ENCODE results near the gene ZFYVE28.

DNA sequence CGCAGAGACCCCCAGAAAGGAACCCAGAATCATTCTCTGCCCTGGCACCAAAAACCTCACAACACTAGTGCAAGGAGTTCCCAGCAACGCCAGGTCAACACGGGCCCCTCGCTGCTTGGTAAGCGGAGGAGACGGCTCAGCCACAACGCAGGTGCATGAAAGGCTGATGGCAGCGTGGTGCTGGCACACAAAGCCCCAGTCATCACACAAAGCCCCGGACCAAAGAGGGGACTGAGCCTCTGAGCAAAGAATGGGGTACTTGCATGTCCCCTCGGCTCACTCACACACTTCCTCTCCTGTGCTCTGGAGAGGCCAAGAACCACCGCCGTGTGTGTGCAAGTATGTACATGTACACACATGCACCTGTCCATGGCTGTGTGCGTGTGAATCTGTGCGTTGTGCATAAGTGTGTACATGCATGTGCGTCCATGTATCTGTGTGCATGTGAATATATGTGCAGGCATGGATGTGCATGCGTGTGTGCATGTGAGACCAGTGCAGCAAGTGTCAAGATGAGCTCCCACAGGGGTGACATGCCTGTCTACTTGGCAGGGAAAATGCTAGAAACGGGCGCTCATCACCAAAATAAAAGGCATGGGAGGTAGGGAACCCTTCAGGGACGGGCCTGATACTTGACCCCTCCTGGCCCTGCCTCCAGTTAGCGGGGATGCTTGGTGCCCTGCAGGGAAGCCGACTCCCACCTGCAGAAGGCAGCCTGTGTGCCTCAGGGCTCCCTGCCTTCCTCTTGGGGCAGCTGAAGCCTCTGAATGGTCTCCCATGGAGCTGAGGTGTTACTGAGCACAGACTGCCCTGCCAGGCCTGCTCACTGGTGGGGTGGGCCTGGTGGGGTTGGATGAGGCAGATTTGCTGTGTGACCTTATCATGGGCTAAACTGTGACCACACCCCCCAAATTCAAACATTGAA, 60.4 kb downstream of the ZFYVE28 start:
- TF ChIP-seq, protein P1, sequence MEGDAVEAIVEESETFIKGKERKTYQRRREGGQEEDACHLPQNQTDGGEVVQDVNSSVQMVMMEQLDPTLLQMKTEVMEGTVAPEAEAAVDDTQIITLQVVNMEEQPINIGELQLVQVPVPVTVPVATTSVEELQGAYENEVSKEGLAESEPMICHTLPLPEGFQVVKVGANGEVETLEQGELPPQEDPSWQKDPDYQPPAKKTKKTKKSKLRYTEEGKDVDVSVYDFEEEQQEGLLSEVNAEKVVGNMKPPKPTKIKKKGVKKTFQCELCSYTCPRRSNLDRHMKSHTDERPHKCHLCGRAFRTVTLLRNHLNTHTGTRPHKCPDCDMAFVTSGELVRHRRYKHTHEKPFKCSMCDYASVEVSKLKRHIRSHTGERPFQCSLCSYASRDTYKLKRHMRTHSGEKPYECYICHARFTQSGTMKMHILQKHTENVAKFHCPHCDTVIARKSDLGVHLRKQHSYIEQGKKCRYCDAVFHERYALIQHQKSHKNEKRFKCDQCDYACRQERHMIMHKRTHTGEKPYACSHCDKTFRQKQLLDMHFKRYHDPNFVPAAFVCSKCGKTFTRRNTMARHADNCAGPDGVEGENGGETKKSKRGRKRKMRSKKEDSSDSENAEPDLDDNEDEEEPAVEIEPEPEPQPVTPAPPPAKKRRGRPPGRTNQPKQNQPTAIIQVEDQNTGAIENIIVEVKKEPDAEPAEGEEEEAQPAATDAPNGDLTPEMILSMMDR (conservative IDR thresholded peaks at IDR 0.05): no peak
- no peak for TF ChIP-seq EZH2 (IDR thresholded peaks at IDR 0.05; ENCODE audit: low read depth)
